HG03025 (cell line): ENCODE results near the gene CCDC116.
A peak's percentile ranks its signal among the peaks of the same experiment; 100 is the strongest.
"Not testable (repeated sequence)": the region's sequence is repeated elsewhere in the genome, so short reads cannot be mapped to it uniquely, and the experiment has no call there.

Experiments used
- ATAC-seq: cut with Tn5 transposase; IDR thresholded peaks from one replicate; pipeline ENCODE4 v1.9.1; 2021; ENCODE audit warnings: mild to moderate bottlenecking, moderate library complexity; ENCODE audit not compliant: unreplicated experiment, low FRiP score

The CCDC116 gene, protein sequence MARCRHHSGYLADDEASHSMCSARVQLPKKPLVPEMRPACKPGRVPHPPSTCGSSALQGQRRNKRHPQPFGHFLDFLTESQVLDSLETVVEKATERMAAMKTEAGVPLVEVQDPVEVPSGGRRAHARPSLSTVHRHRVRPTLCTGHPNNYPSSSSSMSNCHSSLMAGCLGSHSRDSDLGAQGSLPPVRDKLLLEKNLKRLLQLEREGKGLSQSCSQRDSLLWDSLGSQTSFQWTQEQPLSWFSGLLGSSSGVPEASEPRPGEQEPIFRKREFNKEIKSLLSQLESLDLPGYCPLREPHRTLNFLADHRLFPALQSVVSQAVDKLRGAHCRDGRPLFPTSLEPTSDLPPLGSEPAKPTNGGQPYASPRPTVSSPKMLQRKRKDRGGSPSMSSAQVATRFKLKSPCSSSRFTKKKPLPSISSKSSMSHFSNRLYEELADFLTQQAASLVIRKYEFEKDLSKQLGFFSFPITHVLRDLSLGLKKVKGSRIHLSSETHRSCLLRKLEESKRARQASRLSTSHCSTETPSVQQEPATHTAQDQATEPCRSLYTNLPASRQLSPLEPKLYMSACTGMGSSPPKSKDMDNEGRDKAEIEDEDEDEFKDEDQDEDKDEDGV

GRCh38 chr22:21632237-21632895, at the start of gene CCDC116:
TSS of gene CCDC116 (plus strand) at chr22:21632760. CDS start at chr22:21633182, 422 bp downstream.
- ATAC-seq = no peak

DNA sequence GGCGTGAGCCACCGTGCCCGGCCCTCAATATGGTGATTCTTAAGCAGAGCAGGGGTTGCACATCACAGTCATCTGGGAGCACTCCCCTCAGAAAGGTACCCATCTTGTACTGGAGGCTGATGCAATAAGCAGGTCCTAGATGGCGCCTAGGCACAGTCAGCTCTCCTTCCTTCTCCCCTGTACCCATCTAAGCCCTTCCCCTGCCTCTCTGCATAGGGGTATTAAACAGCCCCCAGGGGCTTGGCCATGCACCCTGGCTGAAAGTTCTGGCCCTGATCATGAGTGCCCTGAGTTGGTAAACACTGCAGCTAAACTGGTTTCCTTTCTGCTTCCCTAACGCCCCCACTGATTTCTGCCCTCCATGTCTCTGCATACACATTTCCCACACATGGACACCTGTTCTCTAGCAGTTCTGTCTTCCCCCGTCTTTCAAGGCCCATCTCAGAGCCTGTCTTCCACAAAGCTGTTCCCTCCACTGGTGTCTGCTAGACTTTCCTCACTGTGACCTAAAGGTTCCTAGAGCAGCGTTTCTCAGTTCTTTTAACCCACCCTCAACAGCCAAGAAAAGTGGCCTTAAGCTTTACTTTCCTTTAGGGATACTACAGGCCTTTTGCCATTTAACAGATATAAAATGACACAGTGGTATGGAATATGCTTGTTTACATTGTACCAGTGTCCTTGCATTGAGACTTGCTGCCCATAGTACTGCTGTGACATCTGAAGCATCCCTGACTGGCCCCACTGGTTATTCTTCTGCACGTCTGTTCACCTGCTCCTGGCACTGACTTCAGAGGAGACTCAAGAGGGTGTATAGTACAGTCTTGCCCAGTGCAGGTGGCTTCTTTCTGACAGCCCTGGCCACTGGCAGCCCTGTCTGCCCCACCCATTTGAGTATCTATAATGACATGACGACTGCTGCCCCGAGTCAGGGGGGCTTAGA, 49.5 kb upstream of the CCDC116 start:
- no peak for ATAC-seq

- ATAC-seq = no peak
Observed at GRCh38 chr22:21585389-21585788, 47.2 kb upstream of the CCDC116 start.

- peak; percentile 48 for ATAC-seq
Observed at GRCh38 chr22:21587803-21588611, 44.6 kb upstream of the CCDC116 start.

GRCh38 chr22:21589396-21589795, 43.2 kb upstream of the CCDC116 start:
- no peak for ATAC-seq

DNA sequence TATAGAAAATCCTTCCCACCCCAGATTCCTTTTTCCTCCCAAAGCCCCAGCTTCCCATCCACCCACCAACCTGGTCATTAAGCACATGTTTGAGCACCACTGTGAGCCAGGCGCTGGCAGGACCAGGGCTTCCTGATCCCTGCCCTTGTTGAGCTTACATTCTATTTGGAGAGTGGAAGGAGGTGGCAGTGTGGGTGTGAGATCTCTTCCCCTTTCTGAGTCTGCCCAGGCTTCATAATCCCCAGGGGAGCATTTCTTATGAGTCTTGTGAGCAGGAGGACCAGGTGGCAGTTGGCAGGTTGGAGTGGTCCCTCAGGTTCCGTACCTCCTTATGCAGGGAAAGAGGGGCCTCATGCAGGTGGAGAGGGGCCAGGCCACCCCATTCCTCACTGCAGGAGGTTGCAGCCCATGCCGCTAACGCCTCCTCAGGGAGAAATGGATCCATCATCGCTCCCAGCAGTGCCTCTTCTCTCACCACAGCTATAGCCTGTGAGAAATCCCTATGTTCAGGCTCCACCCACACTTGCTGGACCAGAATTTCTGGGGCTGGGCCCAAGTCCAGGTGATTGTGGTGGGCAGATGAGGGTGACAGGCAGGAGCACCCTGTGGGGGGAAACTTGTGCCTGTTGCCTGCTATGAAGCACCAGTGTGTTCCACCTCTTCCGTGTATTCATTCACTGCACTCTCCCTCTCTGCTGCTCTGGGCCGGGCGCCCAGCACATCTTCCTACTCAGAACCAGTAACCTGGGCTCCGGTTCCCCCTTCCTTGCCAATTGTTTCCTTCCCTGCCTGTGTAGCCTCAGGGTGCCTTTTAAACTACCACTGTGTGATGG, 41.5 kb upstream of the CCDC116 start:
- ATAC-seq = no peak

- no peak for ATAC-seq
Observed at GRCh38 chr22:21591695-21592094, 40.9 kb upstream of the CCDC116 start.

GRCh38 chr22:21592422-21592821, 40.1 kb upstream of the CCDC116 start:
- no peak for ATAC-seq

GRCh38 chr22:21593406-21594232, 38.9 kb upstream of the CCDC116 start:
- ATAC-seq = no peak

GRCh38 chr22:21594865-21595452, 37.6 kb upstream of the CCDC116 start:
- no peak for ATAC-seq

- not testable (repeated sequence) for ATAC-seq
Observed at GRCh38 chr22:21596356-21597135, 36.0 kb upstream of the CCDC116 start.

DNA sequence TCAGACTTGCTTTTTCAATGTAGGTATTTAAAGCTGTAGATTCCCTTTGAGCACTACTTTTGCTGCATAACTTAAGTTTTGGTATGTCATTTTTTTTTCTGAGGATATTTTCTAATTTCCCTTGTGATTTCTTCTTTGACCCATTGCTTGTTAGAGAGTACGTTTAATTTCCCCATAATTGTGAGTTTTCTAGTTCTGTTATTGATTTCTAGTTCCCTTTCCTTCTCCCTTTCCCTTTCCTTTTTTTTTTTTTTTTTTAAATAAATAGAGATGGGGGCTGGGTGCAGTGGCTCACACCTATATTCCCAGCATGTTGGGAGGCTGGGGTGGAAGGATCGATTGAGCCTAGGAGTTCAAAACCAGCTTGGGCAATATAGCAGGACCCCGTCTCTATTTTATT, 34.3 kb upstream of the CCDC116 start:
- no peak for ATAC-seq

GRCh38 chr22:21599053-21599893, 33.3 kb upstream of the CCDC116 start:
- no peak for ATAC-seq

- no peak for ATAC-seq
Observed at GRCh38 chr22:21602579-21602978, 30.0 kb upstream of the CCDC116 start.

DNA sequence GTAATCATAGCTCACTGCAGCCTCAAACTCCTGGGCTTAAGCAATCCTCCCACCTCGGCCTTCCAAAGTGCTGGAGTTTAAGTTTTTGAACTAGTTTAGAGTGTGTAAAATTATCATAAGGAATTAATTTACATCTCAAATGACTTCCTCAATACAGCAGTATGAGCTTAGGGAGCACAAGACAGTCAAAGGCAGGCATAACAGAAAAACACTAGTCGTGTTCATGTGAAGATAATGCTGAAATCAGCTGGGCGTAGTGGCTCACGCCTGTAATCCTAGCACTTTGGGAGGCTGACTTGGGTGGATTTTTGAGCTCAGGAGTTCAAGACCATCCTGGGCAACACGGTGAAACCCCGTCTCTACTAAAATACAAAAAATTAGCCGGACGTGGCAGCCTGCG, 28.6 kb upstream of the CCDC116 start:
- ATAC-seq = no peak
